Body of pancreas (tissue), 4 donors: Measurements from ENCODE around the gene RCVRN. TPM values are rescaled to one million over a fixed set of nuclear protein-coding genes. Genes with fewer than 3 reads are reported as not detected.

Source experiments
- ATAC-seq: fragments of 150-250 bp; one replicate; pipeline ENCODE4 v1.9.1; 2016
- DNase-seq, 4 donors: peaks; one replicate each; pipeline ENCODE4 v3.0.0-alpha.2; 2019
- H3K27ac ChIP-seq, 4 donors: fragments of 200-600 bp; sonication (generic); 1 replicate in 3 of 4; 2 replicates in 1 of 4; pipeline versions ENCODE4 v1.5.1 to v1.6.1; 2016 to 2019; ENCODE audit warnings: mild to moderate bottlenecking in 1 of 4, mixed read lengths in 1 of 4, moderate library complexity in 1 of 4
- H3K27me3 ChIP-seq, 2 donors: fragments of 200-600 bp; sonication (generic); one replicate each; pipeline ENCODE4 v1.6.0; 2016; ENCODE audit warnings: mild to moderate bottlenecking in 1 of 2
- H3K36me3 ChIP-seq, 2 donors: fragments of 200-600 bp; sonication (generic); replicated peaks in 1 of 2; 2 replicates each; pipeline ENCODE4 v1.5.1; 2016; ENCODE audit warnings: low read depth in 2 of 2; ENCODE audit not compliant: insufficient read depth in 1 of 2
- H3K4me1 ChIP-seq: fragments of 200-600 bp; sonication (generic); one replicate; pipeline ENCODE4 v1.6.0; 2016
- H3K4me3 ChIP-seq, 2 donors: fragments of 200-600 bp; sonication (generic); 1 replicate in 1 of 2; 2 replicates in 1 of 2; pipeline ENCODE4 v1.5.1; 2016 to 2019
- H3K9me3 ChIP-seq, 3 donors: fragments of 200-600 bp; sonication (generic); 1 replicate in 2 of 3; 2 replicates in 1 of 3; pipeline ENCODE4 v1.5.1; 2016
- CTCF ChIP-seq, 7 experiments: fragments of 450-650 bp in 4 of 7; fragments of 200-600 bp in 3 of 7; sonication (generic) in 3 of 7; IDR thresholded peaks; one replicate each; pipeline ENCODE4 v1.5.1; 2016 to 2019; ENCODE audit warnings: antibody characterized with exemption in 7 of 7
- POLR2A ChIP-seq, 3 donors: fragments of 450-650 bp; IDR thresholded peaks; one replicate each; pipeline ENCODE4 v1.6.1; 2016; ENCODE audit warnings: antibody characterized with exemption in 3 of 3, mild to moderate bottlenecking in 2 of 3
- WGBS, 2 donors: methylation state at CpG; one replicate each; pipeline ENCODE4 v1.1.5; 2017; 5-methylcytosine and 5-hydroxymethylcytosine counted together
- intact Hi-C: fragments of 100-400 bp; cut with DNase I; formaldehyde crosslinking; loops from one replicate; pipeline ENCODE4 v1.15.1; 2023
- total RNA-seq, 2 donors: library from RNA; depleted of rRNA; stranded (reverse); fragments of >200 nt; gene quantifications; one replicate each; pipeline ENCODE4 v1.1.0, GENCODE V29; 2016

RCVRN gene
- total RNA-seq, 2 donors from 2014 or later, result not detected

GRCh38 chr17:9943343-9943742 is 38.3 kb upstream of the RCVRN start:
- Histone ChIP-seq H3K4me3 (no peak overlapping the region), H3K4me1 (no peaks in the 10 kb centered on the region), H3K27me3 (no peaks in the 10 kb centered on the region), H3K9me3 (peaks cover 0 to 9% (median 0%) of the 10 kb centered on the region in 3 donors), H3K27ac (no peak overlapping the region), H3K36me3 (no peaks in the 10 kb centered on the region)
- no peak for DNase-seq
- ATAC-seq, result no peak
- TF ChIP-seq CTCF (IDR thresholded peaks at IDR 0.05) (no peak), POLR2A (IDR thresholded peaks at IDR 0.05) (no peak)
- WGBS, 2 donors, result 76 to 82% methylated on average over 7 to 9 of the region's 9 CpGs
- intact Hi-C loops, result no loop called here

GRCh38 chr17:9942885-9943284 is 37.8 kb upstream of the RCVRN start:
- Histone ChIP-seq H3K4me3 (no peak overlapping the region), H3K36me3 (no peaks in the 10 kb centered on the region), H3K4me1 (no peaks in the 10 kb centered on the region), H3K27me3 (no peaks in the 10 kb centered on the region), H3K9me3 (peaks cover 0 to 10% (median 0%) of the 10 kb centered on the region in 3 donors), H3K27ac (no peak overlapping the region)
- TF ChIP-seq POLR2A (IDR thresholded peaks at IDR 0.05), result no peak
- no peak for TF ChIP-seq CTCF (IDR thresholded peaks at IDR 0.05)
- no peak for DNase-seq
- WGBS, 2 donors, result 58 to 72% methylated on average over 11 of the region's 13 CpGs
- ATAC-seq, result no peak
- intact Hi-C loops, result no loop called here

- intact Hi-C loops, result no loop called here
- WGBS, 2 donors, result 66 to 68% methylated on average over 13 of the region's 13 CpGs
- TF ChIP-seq CTCF (IDR thresholded peaks at IDR 0.05), result no peak
- no peak for TF ChIP-seq POLR2A (IDR thresholded peaks at IDR 0.05)
These were observed 36.2 kb upstream of the RCVRN start for GRCh38 chr17:9941305-9941704.

GRCh38 chr17:9940841-9941240 is 35.8 kb upstream of the RCVRN start:
- H3K27ac ChIP-seq, result no peak overlapping the region
- DNase-seq, result no peak
- ATAC-seq, result no peak
- no peaks in the 10 kb centered on the region for H3K36me3 ChIP-seq
- no peaks in the 10 kb centered on the region for H3K27me3 ChIP-seq
- WGBS, 2 donors, result 52 to 67% methylated on average over 9 of the region's 9 CpGs
- TF ChIP-seq POLR2A (IDR thresholded peaks at IDR 0.05) (no peak), CTCF (IDR thresholded peaks at IDR 0.05) (no peak)
- peaks cover 0 to 10% (median 0%) of the 10 kb centered on the region in 3 donors for H3K9me3 ChIP-seq
- no peaks in the 10 kb centered on the region for H3K4me1 ChIP-seq
- intact Hi-C loops, result no loop called here
- no peak overlapping the region for H3K4me3 ChIP-seq

More at GRCh38 chr17:9941305-9941704, 36.2 kb upstream of the RCVRN start:
- DNase-seq (no peak), ATAC-seq (no peak)
- Histone ChIP-seq H3K27ac (no peak overlapping the region), H3K4me1 (no peaks in the 10 kb centered on the region), H3K9me3 (peaks cover 0 to 10% (median 0%) of the 10 kb centered on the region in 3 donors), H3K36me3 (no peaks in the 10 kb centered on the region), H3K4me3 (no peak overlapping the region), H3K27me3 (no peaks in the 10 kb centered on the region)

GRCh38 chr17:9938764-9939163 is 33.7 kb upstream of the RCVRN start:
- no peak for DNase-seq
- Histone ChIP-seq H3K27ac (no peak overlapping the region), H3K36me3 (no peaks in the 10 kb centered on the region), H3K27me3 (no peaks in the 10 kb centered on the region), H3K4me3 (no peak overlapping the region), H3K4me1 (no peaks in the 10 kb centered on the region), H3K9me3 (peaks cover 0 to 10% (median 0%) of the 10 kb centered on the region in 3 donors)
- TF ChIP-seq CTCF (IDR thresholded peaks at IDR 0.05) (no peak), POLR2A (IDR thresholded peaks at IDR 0.05) (no peak)
- 44 to 56% methylated on average over 1 of the region's 1 CpG for WGBS, 2 donors
- intact Hi-C loops, result no loop called here
- ATAC-seq, result no peak
